ENCODE results near the gene CHST4.
"Not testable (repeated sequence)": the region's sequence is repeated elsewhere in the genome, so short reads cannot be mapped to it uniquely, and the experiment has no call there.

Gene CHST4

DNA sequence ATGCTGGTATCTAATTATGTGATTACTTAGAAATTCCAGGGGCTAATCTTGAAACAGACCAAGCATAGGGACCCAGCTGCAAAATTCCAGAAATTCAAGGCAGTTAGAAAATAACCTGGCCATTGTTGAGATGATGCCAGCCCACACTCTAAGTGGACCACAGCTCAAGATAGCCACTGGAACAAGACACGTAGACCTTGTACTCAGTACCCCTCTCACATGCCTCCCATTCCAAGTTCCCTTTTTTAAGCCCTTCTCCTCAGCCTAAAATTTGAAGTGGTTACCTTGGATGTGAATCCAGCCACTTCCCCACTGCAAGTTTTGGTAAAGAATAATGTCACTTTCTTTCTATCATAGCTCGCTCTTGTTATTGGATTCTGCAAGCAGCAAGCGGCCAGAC lies 33.0 kb upstream of the CHST4 start:
- no peak overlapping the region for H3K27ac ChIP-seq (ENCODE audit: low read depth, low read length, severe bottlenecking)
- no peaks in the 10 kb centered on the region for H3K4me1 ChIP-seq (ENCODE audit: control insufficient read depth, insufficient read depth, low read length, poor library complexity, severe bottlenecking)
- no peaks in the 10 kb centered on the region for H3K9me3 ChIP-seq (ENCODE audit: control insufficient read depth, low read length)
- no peaks in the 10 kb centered on the region for H3K36me3 ChIP-seq (ENCODE audit: control insufficient read depth, insufficient read depth, low read length)
- WGBS, 2 experiments (ENCODE audit: insufficient coverage in 2 of 2) = 71 to 100% methylated on average over 1 to 2 of the region's 3 CpGs
- H3K4me3 ChIP-seq (ENCODE audit: extremely low read depth, insufficient read depth, low read length, poor library complexity, severe bottlenecking) = no peak overlapping the region

DNA sequence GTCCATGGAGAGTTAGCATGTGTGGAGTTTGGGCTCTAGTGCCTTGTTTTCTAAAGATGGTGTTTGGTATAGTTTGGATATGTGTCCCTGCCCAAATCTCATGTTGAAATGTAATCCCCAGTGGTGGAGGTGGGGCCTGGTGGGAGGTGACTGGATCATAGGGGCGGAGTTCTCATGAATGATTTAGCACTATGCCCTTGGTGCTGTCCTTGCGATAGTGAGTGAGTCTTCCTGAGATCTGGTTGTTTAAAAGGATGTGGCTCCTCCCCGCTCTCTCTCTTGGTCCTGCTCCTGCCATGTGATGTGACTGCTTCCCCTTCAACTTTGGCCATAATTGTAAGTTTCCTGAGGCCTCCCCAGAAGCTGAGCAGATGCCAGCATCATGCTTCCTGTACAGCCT lies 28.2 kb upstream of the CHST4 start:
- no peaks in the 10 kb centered on the region for H3K4me1 ChIP-seq (ENCODE audit: control insufficient read depth, insufficient read depth, low read length, poor library complexity, severe bottlenecking)
- H3K4me3 ChIP-seq (ENCODE audit: extremely low read depth, insufficient read depth, low read length, poor library complexity, severe bottlenecking) = no peak overlapping the region
- H3K27ac ChIP-seq (ENCODE audit: low read depth, low read length, severe bottlenecking) = no peak overlapping the region
- H3K36me3 ChIP-seq (ENCODE audit: control insufficient read depth, insufficient read depth, low read length) = no peaks in the 10 kb centered on the region
- H3K9me3 ChIP-seq (ENCODE audit: control insufficient read depth, low read length) = no peaks in the 10 kb centered on the region
- WGBS, 2 experiments (ENCODE audit: insufficient coverage in 2 of 2) = 79 to 100% methylated on average over 2 of the region's 3 CpGs

DNA sequence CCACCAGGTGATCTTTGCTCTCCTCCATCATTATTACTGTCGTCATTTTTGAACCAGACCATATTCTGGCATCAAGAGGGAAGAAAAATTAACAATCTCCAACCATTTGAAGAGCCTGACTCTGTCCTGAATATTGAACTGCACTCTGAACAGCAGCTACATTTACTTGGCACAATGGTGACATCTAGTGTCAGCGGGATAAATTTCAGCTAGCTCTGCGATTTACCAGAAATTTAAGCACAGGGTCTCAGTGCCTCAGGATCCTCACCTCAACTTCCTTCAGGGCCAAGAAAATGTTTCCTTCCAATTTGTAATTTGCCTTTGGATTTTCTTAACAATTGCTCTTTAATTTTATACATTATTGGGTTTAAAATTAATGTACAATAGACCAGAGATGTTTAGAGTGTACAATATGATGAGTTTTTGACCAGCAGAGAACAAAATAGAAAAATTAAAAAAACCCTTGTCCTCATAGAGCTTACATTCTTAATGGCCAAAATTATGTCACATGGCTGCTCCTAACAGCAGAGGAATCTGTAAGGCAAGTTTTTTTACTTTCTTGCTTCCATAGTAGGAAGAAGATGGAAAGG lies 26.4 kb upstream of the CHST4 start:
- Histone ChIP-seq H3K4me3 (ENCODE audit: extremely low read depth, insufficient read depth, low read length, poor library complexity, severe bottlenecking) (no peak overlapping the region), H3K36me3 (ENCODE audit: control insufficient read depth, insufficient read depth, low read length) (no peaks in the 10 kb centered on the region), H3K9me3 (ENCODE audit: control insufficient read depth, low read length) (no peaks in the 10 kb centered on the region), H3K4me1 (ENCODE audit: control insufficient read depth, insufficient read depth, low read length, poor library complexity, severe bottlenecking) (no peaks in the 10 kb centered on the region), H3K27ac (ENCODE audit: low read depth, low read length, severe bottlenecking) (no peak overlapping the region)
- WGBS, 2 experiments (ENCODE audit: insufficient coverage in 2 of 2) = 0 to 2% methylated on average over 3 of the region's 3 CpGs

DNA sequence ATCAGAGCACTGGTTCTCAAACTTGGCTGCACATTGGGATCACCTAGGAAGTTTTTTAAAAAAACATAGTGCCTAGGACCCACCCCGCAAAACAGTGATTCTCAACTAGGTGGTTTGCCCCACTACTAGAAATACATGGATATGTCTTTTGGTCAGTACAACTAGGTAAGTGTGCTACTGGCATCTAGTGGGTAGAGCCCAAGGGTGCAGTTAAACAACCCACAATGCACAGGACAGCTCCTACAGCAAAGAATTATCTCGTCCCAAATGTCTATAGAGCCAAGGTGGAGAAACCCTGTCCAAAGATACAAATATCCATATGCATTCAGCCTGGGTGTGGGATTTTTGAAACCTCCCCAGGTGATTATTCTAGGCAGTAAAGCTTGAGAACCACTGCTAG lies 25.3 kb upstream of the CHST4 start:
- H3K36me3 ChIP-seq (ENCODE audit: control insufficient read depth, insufficient read depth, low read length) = no peaks in the 10 kb centered on the region
- 100% methylated on average over 1 of the region's 2 CpGs; no CpG with 5 or more reads in 1 of the 2 experiments for WGBS, 2 experiments (ENCODE audit: insufficient coverage in 2 of 2)
- no peaks in the 10 kb centered on the region for H3K9me3 ChIP-seq (ENCODE audit: control insufficient read depth, low read length)
- H3K4me3 ChIP-seq (ENCODE audit: extremely low read depth, insufficient read depth, low read length, poor library complexity, severe bottlenecking) = no peak overlapping the region
- H3K27ac ChIP-seq (ENCODE audit: low read depth, low read length, severe bottlenecking) = no peak overlapping the region
- no peaks in the 10 kb centered on the region for H3K4me1 ChIP-seq (ENCODE audit: control insufficient read depth, insufficient read depth, low read length, poor library complexity, severe bottlenecking)

DNA sequence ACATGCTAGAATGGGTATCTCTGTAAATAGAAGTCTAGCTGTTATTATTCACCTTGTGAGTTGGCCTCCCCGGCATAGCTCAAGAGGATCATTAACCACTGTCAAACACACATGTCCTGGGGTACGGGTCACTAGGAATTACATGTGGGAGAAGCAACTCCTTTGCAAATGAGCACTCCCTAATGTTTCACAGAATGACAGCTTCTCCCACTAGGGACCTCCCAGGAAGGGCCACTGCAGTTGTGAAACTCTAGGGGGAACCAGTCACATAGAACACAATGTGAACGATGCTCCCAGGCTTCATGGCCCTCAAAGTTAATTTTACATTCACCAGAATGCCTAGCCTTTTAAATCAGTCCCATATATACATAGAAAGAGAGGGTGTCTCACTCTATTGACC lies 24.7 kb upstream of the CHST4 start:
- WGBS, 2 experiments (ENCODE audit: insufficient coverage in 2 of 2) = 100% methylated on average over 1 of the region's 3 CpGs; no CpG with 5 or more reads in 1 of the 2 experiments
- H3K36me3 ChIP-seq (ENCODE audit: control insufficient read depth, insufficient read depth, low read length) = no peaks in the 10 kb centered on the region
- H3K27ac ChIP-seq (ENCODE audit: low read depth, low read length, severe bottlenecking) = no peak overlapping the region

DNA sequence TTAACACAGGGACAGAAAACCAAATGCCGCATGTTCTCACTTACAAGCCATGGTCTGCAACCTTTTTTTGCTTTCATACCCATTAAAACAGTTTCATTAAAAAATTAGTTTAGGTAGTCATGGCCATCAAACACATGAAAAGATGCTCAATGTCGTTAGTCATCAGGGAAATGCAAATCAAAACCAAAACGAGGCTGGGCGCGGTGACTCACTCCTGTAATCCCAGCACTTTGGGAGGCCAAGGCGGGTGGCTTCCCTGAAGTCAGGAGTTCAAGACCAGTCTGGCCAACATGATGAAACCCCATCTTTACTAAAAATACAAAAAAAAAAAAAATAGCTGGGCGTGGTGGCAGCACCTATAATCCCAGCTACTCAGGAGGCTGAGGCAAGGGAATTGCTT lies 22.2 kb upstream of the CHST4 start:
- H3K4me1 ChIP-seq (ENCODE audit: control insufficient read depth, insufficient read depth, low read length, poor library complexity, severe bottlenecking); H3K9me3 ChIP-seq (ENCODE audit: control insufficient read depth, low read length); H3K4me3 ChIP-seq (ENCODE audit: extremely low read depth, insufficient read depth, low read length, poor library complexity, severe bottlenecking); H3K36me3 ChIP-seq (ENCODE audit: control insufficient read depth, insufficient read depth, low read length); H3K27ac ChIP-seq (ENCODE audit: low read depth, low read length, severe bottlenecking): not testable (repeated sequence)
- WGBS, 2 experiments (ENCODE audit: insufficient coverage in 2 of 2) = 78 to 83% methylated on average over 5 of the region's 7 CpGs

More for the DNA sequence above, 24.7 kb upstream of the CHST4 start:
- Histone ChIP-seq H3K9me3 (ENCODE audit: control insufficient read depth, low read length) (no peaks in the 10 kb centered on the region), H3K4me3 (ENCODE audit: extremely low read depth, insufficient read depth, low read length, poor library complexity, severe bottlenecking) (no peak overlapping the region), H3K4me1 (ENCODE audit: control insufficient read depth, insufficient read depth, low read length, poor library complexity, severe bottlenecking) (no peaks in the 10 kb centered on the region)

DNA sequence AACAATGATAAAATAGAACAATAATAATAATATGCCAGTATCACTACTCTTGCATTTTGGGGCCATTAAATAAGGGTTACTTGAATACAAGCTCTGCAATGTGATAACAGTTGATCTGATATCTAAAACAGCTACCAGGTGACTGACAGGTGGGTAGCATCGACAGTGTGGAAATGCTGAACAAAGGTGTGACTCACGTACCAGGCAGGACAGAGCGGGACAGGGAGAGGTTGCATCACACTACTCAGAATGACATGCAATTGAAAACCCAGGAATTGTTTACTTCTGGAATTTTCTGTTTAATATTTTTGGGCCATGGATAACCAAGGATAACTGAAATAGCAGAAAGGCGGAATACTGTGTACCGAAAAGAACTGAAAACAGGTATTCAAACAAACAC lies 21.3 kb upstream of the CHST4 start:
- Histone ChIP-seq H3K27ac (ENCODE audit: low read depth, low read length, severe bottlenecking) (no peak overlapping the region), H3K36me3 (ENCODE audit: control insufficient read depth, insufficient read depth, low read length) (no peaks in the 10 kb centered on the region), H3K4me1 (ENCODE audit: control insufficient read depth, insufficient read depth, low read length, poor library complexity, severe bottlenecking) (no peaks in the 10 kb centered on the region), H3K9me3 (ENCODE audit: control insufficient read depth, low read length) (no peaks in the 10 kb centered on the region), H3K4me3 (ENCODE audit: extremely low read depth, insufficient read depth, low read length, poor library complexity, severe bottlenecking) (no peak overlapping the region)
- WGBS, 2 experiments (ENCODE audit: insufficient coverage in 2 of 2) = 100% methylated on average over 1 to 4 of the region's 5 CpGs

DNA sequence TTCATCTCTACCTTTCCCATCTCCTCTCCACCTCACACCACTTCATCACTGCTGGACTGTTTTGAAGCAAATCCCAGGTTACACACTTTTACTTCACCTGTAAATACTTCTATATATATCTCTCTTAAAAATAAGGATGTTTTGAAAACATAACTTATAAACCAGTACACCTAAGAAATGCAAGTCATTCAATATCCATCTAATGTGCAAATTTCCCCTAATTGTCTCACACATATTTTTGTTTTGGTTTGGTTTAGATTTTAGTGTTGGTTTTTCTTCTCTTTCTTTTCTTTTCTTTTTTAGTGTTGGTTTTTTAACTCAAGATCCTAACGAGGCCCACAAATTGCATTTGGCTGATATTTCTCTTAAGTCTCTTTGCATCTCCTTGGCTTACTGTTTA lies 19.2 kb upstream of the CHST4 start:
- no peak overlapping the region for H3K27ac ChIP-seq (ENCODE audit: low read depth, low read length, severe bottlenecking)
- no peak overlapping the region for H3K4me3 ChIP-seq (ENCODE audit: extremely low read depth, insufficient read depth, low read length, poor library complexity, severe bottlenecking)
- H3K9me3 ChIP-seq (ENCODE audit: control insufficient read depth, low read length) = peaks cover 3% of the 10 kb centered on the region
- 60 to 100% methylated on average over 1 of the region's 1 CpG for WGBS, 2 experiments (ENCODE audit: insufficient coverage in 2 of 2)
- H3K4me1 ChIP-seq (ENCODE audit: control insufficient read depth, insufficient read depth, low read length, poor library complexity, severe bottlenecking) = no peaks in the 10 kb centered on the region
- no peaks in the 10 kb centered on the region for H3K36me3 ChIP-seq (ENCODE audit: control insufficient read depth, insufficient read depth, low read length)

DNA sequence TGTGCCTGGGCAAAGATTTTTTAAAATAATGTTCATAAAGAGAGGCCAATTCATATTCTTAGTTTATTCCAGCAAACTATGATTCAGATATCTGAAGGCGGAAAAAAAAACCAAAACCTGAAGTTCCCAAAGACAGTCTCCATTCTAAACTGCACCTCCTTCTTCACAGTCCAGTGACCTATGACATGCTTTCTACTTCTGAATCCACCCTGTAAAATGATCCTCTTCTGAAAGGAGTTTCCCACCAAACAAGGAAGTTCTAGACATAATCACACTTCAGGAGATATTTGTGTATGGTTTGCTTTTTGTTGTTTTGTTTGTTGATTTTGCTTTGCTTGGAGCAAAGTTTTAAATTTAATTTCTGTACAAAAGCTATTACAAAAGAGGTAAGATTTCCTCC lies 12.9 kb upstream of the CHST4 start:
- H3K4me1 ChIP-seq (ENCODE audit: control insufficient read depth, insufficient read depth, low read length, poor library complexity, severe bottlenecking) = no peaks in the 10 kb centered on the region
- whole genome bisulfite sequencing, 2 experiments (ENCODE audit: insufficient coverage in 2 of 2) = 43% methylated on average over 1 of the region's 1 CpG; no CpG with 5 or more reads in 1 of the 2 experiments
- H3K9me3 ChIP-seq (ENCODE audit: control insufficient read depth, low read length) = peaks cover 3% of the 10 kb centered on the region
- no peak overlapping the region for H3K27ac ChIP-seq (ENCODE audit: low read depth, low read length, severe bottlenecking)
- no peaks in the 10 kb centered on the region for H3K36me3 ChIP-seq (ENCODE audit: control insufficient read depth, insufficient read depth, low read length)
- no peak overlapping the region for H3K4me3 ChIP-seq (ENCODE audit: extremely low read depth, insufficient read depth, low read length, poor library complexity, severe bottlenecking)

DNA sequence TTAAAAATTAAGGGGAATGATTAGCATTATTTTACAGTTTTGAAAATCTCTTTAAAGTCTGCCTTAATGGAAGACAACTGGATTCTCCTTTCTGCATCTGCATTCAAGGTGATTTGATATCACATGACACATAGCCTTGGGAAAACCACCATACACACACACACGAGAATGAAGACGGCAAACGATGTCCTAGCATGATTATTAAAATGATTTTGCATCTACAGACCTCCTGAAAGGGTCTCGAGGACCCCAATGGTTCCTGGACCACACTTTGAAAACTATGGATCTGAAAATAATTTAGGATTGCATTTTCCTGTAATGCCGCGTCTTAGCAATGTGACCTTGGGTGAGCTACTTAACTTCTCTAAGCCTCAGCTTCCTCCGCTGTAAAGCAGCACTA lies 11.8 kb upstream of the CHST4 start:
- 84 to 96% methylated on average over 3 to 6 of the region's 7 CpGs for WGBS, 2 experiments (ENCODE audit: insufficient coverage in 2 of 2)
- no peaks in the 10 kb centered on the region for H3K36me3 ChIP-seq (ENCODE audit: control insufficient read depth, insufficient read depth, low read length)

DNA sequence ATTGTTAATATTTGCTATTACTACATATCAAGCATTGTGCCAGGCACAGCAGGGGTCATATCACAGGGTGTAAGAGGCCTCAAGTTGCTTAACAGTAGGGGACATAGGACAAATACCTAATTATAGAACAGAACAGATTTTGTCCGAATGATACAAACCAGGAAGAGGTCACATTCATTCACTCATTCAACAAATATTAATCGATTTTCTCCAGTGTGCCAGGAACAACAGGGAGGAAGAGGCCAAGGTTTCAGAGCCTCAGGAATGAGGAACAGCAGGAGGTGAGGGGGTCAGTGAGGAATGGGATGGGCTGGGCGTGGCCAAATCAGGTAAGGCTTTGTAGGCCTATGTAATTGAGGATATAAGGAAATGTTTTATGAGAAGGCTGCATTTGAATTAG lies 11.2 kb upstream of the CHST4 start:
- Histone ChIP-seq H3K4me3 (ENCODE audit: extremely low read depth, insufficient read depth, low read length, poor library complexity, severe bottlenecking) (no peak overlapping the region), H3K9me3 (ENCODE audit: control insufficient read depth, low read length) (peaks cover 3% of the 10 kb centered on the region), H3K4me1 (ENCODE audit: control insufficient read depth, insufficient read depth, low read length, poor library complexity, severe bottlenecking) (no peaks in the 10 kb centered on the region), H3K27ac (ENCODE audit: low read depth, low read length, severe bottlenecking) (no peak overlapping the region), H3K36me3 (ENCODE audit: control insufficient read depth, insufficient read depth, low read length) (no peaks in the 10 kb centered on the region)
- 63 to 81% methylated on average over 1 to 2 of the region's 3 CpGs for WGBS, 2 experiments (ENCODE audit: insufficient coverage in 2 of 2)

More for the DNA sequence above, 11.8 kb upstream of the CHST4 start:
- H3K27ac ChIP-seq (ENCODE audit: low read depth, low read length, severe bottlenecking) = no peak overlapping the region
- peaks cover 3% of the 10 kb centered on the region for H3K9me3 ChIP-seq (ENCODE audit: control insufficient read depth, low read length)
- H3K4me1 ChIP-seq (ENCODE audit: control insufficient read depth, insufficient read depth, low read length, poor library complexity, severe bottlenecking) = no peaks in the 10 kb centered on the region
- no peak overlapping the region for H3K4me3 ChIP-seq (ENCODE audit: extremely low read depth, insufficient read depth, low read length, poor library complexity, severe bottlenecking)
